Measurements from ENCODE around the gene KRT82. TPM values are rescaled to one million over a fixed set of nuclear protein-coding genes. Genes with fewer than 3 reads are reported as not detected.

Gene KRT82
- total and polyA plus RNA-seq, 4 donors = not detected

DNA sequence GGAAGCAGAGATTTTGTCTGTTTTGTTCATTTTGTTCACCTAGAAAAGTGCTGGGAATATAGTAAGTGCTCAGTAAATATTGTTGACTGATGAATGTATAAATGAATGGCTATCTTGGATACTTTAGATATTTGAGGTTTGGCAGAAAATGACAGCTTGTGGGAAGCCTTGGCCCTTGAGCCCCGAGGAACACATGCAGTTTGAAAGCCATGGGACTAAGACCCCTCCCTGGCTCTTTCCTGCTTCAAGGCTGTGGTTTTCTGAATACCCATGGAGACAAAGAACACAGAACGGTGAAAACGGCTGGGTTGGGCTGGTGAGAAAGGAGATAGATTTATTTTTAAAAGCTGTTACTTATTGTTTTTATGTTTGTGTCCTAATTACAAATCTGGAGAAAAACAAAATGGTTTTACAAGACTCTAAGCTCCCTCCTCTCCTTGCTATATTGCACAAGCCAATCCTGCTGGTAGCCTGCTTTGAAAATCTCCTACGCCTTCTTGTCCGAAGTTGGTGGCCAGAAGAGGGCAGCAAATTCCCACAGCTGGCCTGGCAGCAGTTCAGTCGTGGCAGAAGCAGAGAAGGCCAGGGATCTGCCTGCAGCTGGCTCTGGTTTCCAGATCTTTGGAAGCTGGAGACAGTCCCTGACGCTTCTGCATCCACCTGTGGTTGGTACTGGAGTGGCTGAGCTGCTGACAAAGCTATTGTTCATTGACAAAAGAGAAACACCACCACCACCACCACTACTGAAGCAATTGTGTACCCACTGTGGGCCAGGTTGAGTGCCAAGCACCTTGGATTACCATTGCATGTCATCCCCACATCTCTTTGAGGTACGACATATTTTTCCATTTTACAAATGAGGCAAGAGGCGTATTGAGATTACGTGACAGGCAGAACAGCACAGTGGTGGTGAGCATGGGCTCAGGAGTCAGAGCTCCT lies 33.6 kb downstream of the KRT82 start:
- no peaks in the 10 kb centered on the region for H3K9me3 ChIP-seq (ENCODE audit: control insufficient read depth in 4 of 4, low read length in 3 of 4)
- H3K4me3 ChIP-seq (ENCODE audit: low read depth in 1 of 3, low read length in 3 of 3) = no peak overlapping the region
- H3K27ac ChIP-seq (ENCODE audit: low read depth in 1 of 2, low read length in 2 of 2) = no peak overlapping the region
- no peaks in the 10 kb centered on the region for H3K4me1 ChIP-seq (ENCODE audit: control insufficient read depth in 4 of 4, insufficient read depth in 4 of 4, low read length in 3 of 4)
- H3K9ac ChIP-seq (ENCODE audit: low read depth in 1 of 2, low read length in 2 of 2) = no peak overlapping the region
- TF ChIP-seq EGR1 (IDR thresholded peaks at IDR 0.05; ENCODE audit: low read depth in 2 of 2) (no peak), ATF3 (IDR thresholded peaks at IDR 0.05) (no peak), HNF4G (IDR thresholded peaks at IDR 0.05) (no peak), GABPA (IDR thresholded peaks at IDR 0.05 in 1 of 2, conservative IDR thresholded peaks at IDR 0.05 in 1 of 2) (no peak), NR2F2 (IDR thresholded peaks at IDR 0.05) (no peak), JUND (IDR thresholded peaks at IDR 0.05) (no peak), CTCF (IDR thresholded peaks at IDR 0.05; ENCODE audit: low read depth, low read length, missing input control) (peak; percentile 91), RXRA (IDR thresholded peaks at IDR 0.05) (peak in 1 of 2 donors; percentile 23), FOXA2 (IDR thresholded peaks at IDR 0.05) (no peak), SP1 (IDR thresholded peaks at IDR 0.05) (no peak), HNF4A (conservative IDR thresholded peaks at IDR 0.05) (peak in 1 of 2 donors; percentile 39), FOXA1 (IDR thresholded peaks at IDR 0.05) (no peak), YY1 (IDR thresholded peaks at IDR 0.05) (no peak), TAF1 (conservative IDR thresholded peaks at IDR 0.05) (no peak), RAD21 (IDR thresholded peaks at IDR 0.05) (peak; percentile 96 to 97), REST (IDR thresholded peaks at IDR 0.05) (no peak)
- TF ChIP-seq, protein P1, sequence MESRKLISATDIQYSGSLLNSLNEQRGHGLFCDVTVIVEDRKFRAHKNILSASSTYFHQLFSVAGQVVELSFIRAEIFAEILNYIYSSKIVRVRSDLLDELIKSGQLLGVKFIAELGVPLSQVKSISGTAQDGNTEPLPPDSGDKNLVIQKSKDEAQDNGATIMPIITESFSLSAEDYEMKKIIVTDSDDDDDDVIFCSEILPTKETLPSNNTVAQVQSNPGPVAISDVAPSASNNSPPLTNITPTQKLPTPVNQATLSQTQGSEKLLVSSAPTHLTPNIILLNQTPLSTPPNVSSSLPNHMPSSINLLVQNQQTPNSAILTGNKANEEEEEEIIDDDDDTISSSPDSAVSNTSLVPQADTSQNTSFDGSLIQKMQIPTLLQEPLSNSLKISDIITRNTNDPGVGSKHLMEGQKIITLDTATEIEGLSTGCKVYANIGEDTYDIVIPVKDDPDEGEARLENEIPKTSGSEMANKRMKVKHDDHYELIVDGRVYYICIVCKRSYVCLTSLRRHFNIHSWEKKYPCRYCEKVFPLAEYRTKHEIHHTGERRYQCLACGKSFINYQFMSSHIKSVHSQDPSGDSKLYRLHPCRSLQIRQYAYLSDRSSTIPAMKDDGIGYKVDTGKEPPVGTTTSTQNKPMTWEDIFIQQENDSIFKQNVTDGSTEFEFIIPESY (IDR thresholded peaks at IDR 0.05) = no peak
- TF ChIP-seq, protein P2, sequence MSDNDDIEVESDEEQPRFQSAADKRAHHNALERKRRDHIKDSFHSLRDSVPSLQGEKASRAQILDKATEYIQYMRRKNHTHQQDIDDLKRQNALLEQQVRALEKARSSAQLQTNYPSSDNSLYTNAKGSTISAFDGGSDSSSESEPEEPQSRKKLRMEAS (IDR thresholded peaks at IDR 0.05) = no peak
- peak; percentile 72 for DNase-seq (ENCODE audit: low spot score)
- no peaks in the 10 kb centered on the region for H3K36me3 ChIP-seq (ENCODE audit: control insufficient read depth in 4 of 4, insufficient read depth in 3 of 4, low read depth in 1 of 4, low read length in 3 of 4)
- WGBS = 37% methylated on average over 10 of the region's 10 CpGs
- no peaks in the 10 kb centered on the region for H3K27me3 ChIP-seq (ENCODE audit: control insufficient read depth in 4 of 4, insufficient read depth in 4 of 4, low read length in 3 of 4)

Measured in liver (tissue), 9 donors.